HepG2 (cell line): ENCODE results near the gene SLC7A11. TPM values are rescaled to one million over a fixed set of nuclear protein-coding genes. Genes with fewer than 3 reads are reported as not detected.
"Not testable (repeated sequence)": the region's sequence is repeated elsewhere in the genome, so short reads cannot be mapped to it uniquely, and the experiment has no call there.

Source experiments
- ATAC-seq: fragments of 200-7000 bp; cut with Tn5 transposase; 3 replicates; pipeline ENCODE4 v1.9.1; 2020; ENCODE audit warnings: mild to moderate bottlenecking, moderate library complexity
- BruUV-seq: library from RNA; stranded (reverse); fragments of 400-500 nt; replicated peaks from 2 replicates; lab custom pipeline; 2021; lab: Mats Ljungman, UMichigan
- CTCF ChIA-PET: fragments of 300-600 bp; formaldehyde crosslinking; extraction: SDS; loops from one replicate; lab custom pipeline; 2021; ENCODE audit warnings: low total read pairs, inconsistent platforms, low intra/inter-chr PET ratio; lab: Yijun Ruan, JAX
- POLR2A ChIA-PET: fragments of 350-600 bp; sonication (Branson Sonifier 250); formaldehyde crosslinking; loops from one replicate; lab custom pipeline; 2020; ENCODE audit warnings: antibody characterized with exemption, inconsistent platforms; lab: Yijun Ruan, JAX
- DNase-seq: peaks from one replicate; pipeline ENCODE4 v3.0.0-alpha.2; 2015; ENCODE audit warnings: low spot score
- FAIRE-seq: peaks from 3 replicates; lab custom pipeline; 2011; peaks lifted over from hg19 to GRCh38; lab: Jason Lieb, UNC
- H2AFZ ChIP-seq: one replicate; pipeline ENCODE4 v1.6.1; 2011; ENCODE audit warnings: low read length, inconsistent platforms
- H3K27ac ChIP-seq: fragments of 300-600 bp; 3 replicates; pipeline ENCODE4 v1.8.0; 2011; ENCODE audit warnings: mixed run types, mild to moderate bottlenecking, mixed read lengths, low read length, inconsistent platforms; ENCODE audit not compliant: insufficient read depth; ENCODE audit errors: extremely low read length
- H3K27me3 ChIP-seq, 2 experiments: fragments of 200-600 bp in 1 of 2; 2 replicates in 1 of 2; 3 replicates in 1 of 2; pipeline versions ENCODE4 v1.6.0 to v1.8.0; 2011; ENCODE audit warnings: low read length in 2 of 2, mild to moderate bottlenecking in 2 of 2, moderate library complexity in 2 of 2, inconsistent platforms in 1 of 2; ENCODE audit not compliant: insufficient read depth in 2 of 2, control insufficient read depth in 1 of 2
- H3K36me3 ChIP-seq, 2 experiments: fragments of 200-600 bp in 1 of 2; replicated peaks in 1 of 2; 2 replicates in 1 of 2; 3 replicates in 1 of 2; pipeline versions ENCODE4 v1.5.1 to v1.8.0; 2011; ENCODE audit warnings: low read length in 2 of 2, inconsistent platforms in 1 of 2; ENCODE audit not compliant: insufficient read depth in 2 of 2, control insufficient read depth in 1 of 2
- H3K4me1 ChIP-seq: 2 replicates; pipeline ENCODE4 v1.5.1; 2012; ENCODE audit warnings: low read length, inconsistent platforms; ENCODE audit not compliant: insufficient read depth
- H3K4me2 ChIP-seq: 2 replicates; pipeline ENCODE4 v1.6.0; 2011; ENCODE audit warnings: low read depth, low read length, inconsistent platforms
- H3K4me3 ChIP-seq, 3 experiments: fragments of 200-600 bp in 1 of 3; sonication (generic), shearing (Covaris generic) in 1 of 3; replicated peaks in 1 of 3; 2 replicates each; pipeline ENCODE4 v1.5.1; 2011 to 2016; ENCODE audit warnings: low read length in 3 of 3, inconsistent platforms in 2 of 3, low read depth in 2 of 3, mild to moderate bottlenecking in 2 of 3, control low read depth in 1 of 3, mixed read lengths in 1 of 3; ENCODE audit not compliant: insufficient read depth in 1 of 3
- H3K79me2 ChIP-seq: one replicate; pipeline ENCODE4 v1.6.1; 2011; ENCODE audit warnings: low read length, inconsistent platforms; ENCODE audit not compliant: insufficient read depth
- H3K9ac ChIP-seq: 2 replicates; pipeline ENCODE4 v1.6.0; 2011; ENCODE audit warnings: mild to moderate bottlenecking, low read depth, low read length, inconsistent platforms; ENCODE audit not compliant: insufficient read depth
- H3K9me3 ChIP-seq: 2 replicates; pipeline ENCODE4 v1.5.1; 2012; ENCODE audit warnings: mild to moderate bottlenecking, low read length
- H4K20me1 ChIP-seq: 2 replicates; pipeline ENCODE4 v1.6.0; 2011; ENCODE audit warnings: inconsistent platforms, mild to moderate bottlenecking, low read length, moderate library complexity; ENCODE audit not compliant: insufficient read depth
- DMTF1 ChIP-seq: sonication (generic); formaldehyde crosslinking; IDR thresholded peaks from 2 replicates; pipeline ENCODE4 v1.4.0; 2020; ENCODE audit warnings: mild to moderate bottlenecking, missing genetic modification reagents
- FOSL1 ChIP-seq: sonication (generic); formaldehyde crosslinking; IDR thresholded peaks from 2 replicates; pipeline ENCODE4 v1.9.0; 2021; ENCODE audit warnings: missing genetic modification reagents, borderline replicate concordance
- GLMP ChIP-seq: sonication (generic); formaldehyde crosslinking; IDR thresholded peaks from 2 replicates; pipeline ENCODE4 v1.9.0; 2021; ENCODE audit warnings: missing genetic modification reagents, mild to moderate bottlenecking, borderline replicate concordance
- NFYC ChIP-seq: IDR thresholded peaks from 2 replicates; pipeline ENCODE4 v1.6.1; 2016; ENCODE audit warnings: missing genetic modification reagents, missing compliant biosample characterization
- PAWR ChIP-seq: sonication (generic); formaldehyde crosslinking; IDR thresholded peaks from 2 replicates; pipeline ENCODE4 v1.4.0; 2020; ENCODE audit warnings: missing genetic modification reagents, mild to moderate bottlenecking, borderline replicate concordance
- PHB2 ChIP-seq: fragments of 450-650 bp; IDR thresholded peaks from 2 replicates; pipeline ENCODE4 v1.6.1; 2018; ENCODE audit not compliant: partially characterized antibody
- PHF21A ChIP-seq: sonication (generic); formaldehyde crosslinking; IDR thresholded peaks from 2 replicates; pipeline ENCODE4 v1.5.0; 2020; ENCODE audit warnings: mild to moderate bottlenecking, missing genetic modification reagents
- RBFOX2 ChIP-seq: fragments of 200-400 bp; formaldehyde crosslinking; IDR thresholded peaks from 2 replicates; pipeline ENCODE4 v1.6.1; 2017; ENCODE audit warnings: low read depth, mild to moderate bottlenecking, low read length
- SALL2 ChIP-seq: sonication (generic); formaldehyde crosslinking; IDR thresholded peaks from 2 replicates; pipeline ENCODE4 v1.8.1; 2023; ENCODE audit warnings: mild to moderate bottlenecking, missing genetic modification reagents, inconsistent platforms
- SCMH1 ChIP-seq: sonication (generic); formaldehyde crosslinking; IDR thresholded peaks from 2 replicates; pipeline ENCODE4 v1.9.0; 2021; ENCODE audit warnings: missing genetic modification reagents, mild to moderate bottlenecking, borderline replicate concordance
- XBP1 ChIP-seq: sonication (generic); formaldehyde crosslinking; IDR thresholded peaks from 2 replicates; pipeline ENCODE4 v1.5.0; 2020; ENCODE audit warnings: missing genetic modification reagents
- ZNF460 ChIP-seq: sonication (generic); formaldehyde crosslinking; IDR thresholded peaks from 2 replicates; pipeline ENCODE4 v1.5.1; 2020; ENCODE audit warnings: missing genetic modification reagents, mild to moderate bottlenecking, borderline replicate concordance
- ZNF773 ChIP-seq: sonication (generic); formaldehyde crosslinking; IDR thresholded peaks from 2 replicates; pipeline ENCODE4 v1.4.0; 2020; ENCODE audit warnings: missing genetic modification reagents, borderline replicate concordance
- ZNF839 ChIP-seq: sonication (generic); formaldehyde crosslinking; IDR thresholded peaks from 2 replicates; pipeline ENCODE4 v1.4.0; 2020; ENCODE audit warnings: missing genetic modification reagents, mild to moderate bottlenecking, borderline replicate concordance
- WGBS: methylation state at CpG from one replicate; pipeline ENCODE4 v1.1.6; 2017; ENCODE audit warnings: low lambda C conversion rate; 5-methylcytosine and 5-hydroxymethylcytosine counted together
- in situ Hi-C: cut with HindIII; loops from 2 replicates; pipeline ENCODE4 v1.10.0; 2017; ENCODE audit warnings: low pct_unique_long_range_greater_than_20kb; ENCODE audit not compliant: extremely low pct_ligation_motif_present
- intact Hi-C: fragments of 100-400 bp; cut with micrococcal nuclease; formaldehyde crosslinking; loops from one replicate; pipeline ENCODE4 v1.10.0; 2022; ENCODE audit not compliant: unreplicated experiment
- polyA plus RNA-seq, 8 experiments: library from polyadenylated mRNA; depleted of rRNA in 3 of 8; stranded (reverse) in 7 of 8; unstranded in 1 of 8; fragments of >200 nt; fragmentation: Illumina TruSeq in 4 of 8; extraction: Trizol in 4 of 8; gene quantifications; 2 replicates each; pipeline versions ENCODE4 v1.2.1 to v1.2.3, GENCODE V29; 2011 to 2016; ENCODE audit warnings: low read depth in 4 of 8, missing spikeins in 1 of 8, mixed read lengths in 1 of 8; ENCODE audit not compliant: insufficient read depth in 1 of 8
- total RNA-seq, 5 experiments: library from RNA; depleted of rRNA; stranded (reverse); fragments of >200 nt; fragmentation: Illumina TruSeq; extraction: Trizol; gene quantifications; 2 replicates each; pipeline ENCODE4 v1.2.3, GENCODE V29; 2016; ENCODE audit warnings: low read depth in 1 of 5

SLC7A11 gene
- total and polyA plus RNA-seq, 2 of the 13 experiments (the other 11 are each of a cell fraction or from before 2014, with no cell fraction given), result 15.7 to 17.5 TPM

- H3K4me2 ChIP-seq, result peak overlapping the region; percentile 83
- TF ChIP-seq DMTF1 (CRISPR knock-in tag) (no peak), ZNF773 (CRISPR knock-in tag) (no peak), PHB2 (no peak), RBFOX2 (0 out of 2 replicates have a peak, but pooled peaks have one; percentile 16), PAWR (CRISPR knock-in tag) (no peak), ZNF460 (CRISPR knock-in tag) (peak; percentile 31; the same call in 1 of the 2 replicates), SCMH1 (CRISPR knock-in tag) (no peak), PHF21A (CRISPR knock-in tag) (no peak), XBP1 (no peak), NFYC (CRISPR knock-in tag) (no peak), ZNF839 (no peak), FOSL1 (CRISPR knock-in tag) (no peak), GLMP (no peak), SALL2 (CRISPR knock-in tag) (no peak)
- TF ChIP-seq, all 625 proteins: peak for 2
- BruUV-seq, result no TSS peak
- CTCF ChIA-PET, result no interaction called here
- no peak overlapping the region for H2AFZ ChIP-seq
- peaks cover 38% of the 10 kb centered on the region for H3K4me1 ChIP-seq
- peak overlapping the region; percentile 77 to 96 (median 83) for H3K4me3 ChIP-seq
- peaks cover 28% of the 10 kb centered on the region; the same call in 1 of the 2 replicates for H4K20me1 ChIP-seq
- FAIRE-seq, result no peak
- WGBS, result 80% methylated on average over 4 of the region's 4 CpGs
- POLR2A ChIA-PET, result interaction anchor here (1.0 to 2.3 kb wide), 3 partner anchors 8 to 139 kb away, joined by 3 to 8 read pairs (median 3); no protein-coding TSS in a partner anchor
- peaks cover 67% of the 10 kb centered on the region for H3K79me2 ChIP-seq
- H3K9me3 ChIP-seq, result no peaks in the 10 kb centered on the region
- DNase-seq, result no peak
- H3K27me3 ChIP-seq, result no peaks in the 10 kb centered on the region; a peak in 1 of 5 replicates
- intact Hi-C loops (no loop called here), in situ Hi-C loops (no loop called here)
- peak overlapping the region; percentile 90; the same call in 1 of the 2 replicates for H3K9ac ChIP-seq
- H3K36me3 ChIP-seq, result peaks cover 0 to 28% of the 10 kb centered on the region in 2 experiments; a peak in 4 of 5 replicates
- ATAC-seq, result no peak
- peak overlapping the region; percentile 14 for H3K27ac ChIP-seq
Measured at GRCh38 chr4:138238521-138239292, 3.4 kb downstream of the SLC7A11 start.

- ATAC-seq, H3K4me3 ChIP-seq, H3K27ac ChIP-seq, H3K9ac ChIP-seq, CTCF ChIA-PET, in situ Hi-C loops, H3K9me3 ChIP-seq, intact Hi-C loops, DNase-seq, FAIRE-seq, H3K27me3 ChIP-seq, H2AFZ ChIP-seq, BruUV-seq: not testable (repeated sequence)
- Histone ChIP-seq H3K36me3 (peaks cover 3 to 38% of the 10 kb centered on the region in 2 experiments; a peak in 4 of 5 replicates), H3K4me2 (peak overlapping the region; percentile 27), H4K20me1 (peaks cover 30% of the 10 kb centered on the region; the same call in 1 of the 2 replicates), H3K4me1 (peaks cover 28% of the 10 kb centered on the region), H3K79me2 (peaks cover 72% of the 10 kb centered on the region)
- WGBS, result 98% methylated on average over 7 of the region's 7 CpGs
- POLR2A ChIA-PET, result interaction anchor here (1.5 kb wide), 1 partner anchor 37 kb away, joined by 4 read pairs; no protein-coding TSS in a partner anchor
Measured at GRCh38 chr4:138237132-138237531, 5.0 kb downstream of the SLC7A11 start.
